GM18519 (cell line): Measurements from ENCODE around the gene SEPTIN11.
A peak's percentile ranks its signal among the peaks of the same experiment; 100 is the strongest.

Experiments
- ATAC-seq: cut with Tn5 transposase; IDR thresholded peaks from one replicate; pipeline ENCODE4 v1.9.1; 2021; ENCODE audit warnings: mild to moderate bottlenecking, moderate library complexity; ENCODE audit not compliant: unreplicated experiment, low FRiP score

SEPTIN11 gene

GRCh38 chr4:76977736-76978350 is 28.3 kb downstream of the SEPTIN11 start:
- no peak for ATAC-seq

GRCh38 chr4:76979236-76979635 is 29.7 kb downstream of the SEPTIN11 start:
- ATAC-seq, result no peak

- ATAC-seq, result no peak
Observed at GRCh38 chr4:76980261-76980660, 30.7 kb downstream of the SEPTIN11 start.

- ATAC-seq, result no peak
Observed at GRCh38 chr4:76981644-76982043, 32.1 kb downstream of the SEPTIN11 start.

- ATAC-seq, result no peak
Observed at GRCh38 chr4:76982638-76983584, 33.4 kb downstream of the SEPTIN11 start.

GRCh38 chr4:76984127-76984526 is 34.6 kb downstream of the SEPTIN11 start:
- ATAC-seq, result peak; percentile 53

GRCh38 chr4:76984788-76985211 is 35.2 kb downstream of the SEPTIN11 start:
- no peak for ATAC-seq

GRCh38 chr4:76987153-76987591 is 37.6 kb downstream of the SEPTIN11 start:
- no peak for ATAC-seq

- ATAC-seq, result no peak
Observed at GRCh38 chr4:76987685-76988084, 38.1 kb downstream of the SEPTIN11 start.

GRCh38 chr4:76989391-76990061 is 40.0 kb downstream of the SEPTIN11 start:
- ATAC-seq, result no peak

- ATAC-seq, result no peak
Observed at GRCh38 chr4:76990288-76991080, 40.9 kb downstream of the SEPTIN11 start.

- no peak for ATAC-seq
Observed at GRCh38 chr4:76991161-76991660, 41.7 kb downstream of the SEPTIN11 start.

GRCh38 chr4:76993787-76994641 is 44.5 kb downstream of the SEPTIN11 start:
- peak; percentile 80 for ATAC-seq

GRCh38 chr4:76995776-76996175 is 46.2 kb downstream of the SEPTIN11 start:
- ATAC-seq, result no peak

- no peak for ATAC-seq
Observed at GRCh38 chr4:76996445-76996844, 46.9 kb downstream of the SEPTIN11 start.

- no peak for ATAC-seq
Observed at GRCh38 chr4:76997077-76997476, 47.5 kb downstream of the SEPTIN11 start.

GRCh38 chr4:76997532-76997931 is 48.0 kb downstream of the SEPTIN11 start:
- ATAC-seq, result no peak

- ATAC-seq, result no peak
Observed at GRCh38 chr4:76998251-76998901, 48.8 kb downstream of the SEPTIN11 start.
